ENCODE results near the gene SHOC2.

SHOC2 gene

DNA sequence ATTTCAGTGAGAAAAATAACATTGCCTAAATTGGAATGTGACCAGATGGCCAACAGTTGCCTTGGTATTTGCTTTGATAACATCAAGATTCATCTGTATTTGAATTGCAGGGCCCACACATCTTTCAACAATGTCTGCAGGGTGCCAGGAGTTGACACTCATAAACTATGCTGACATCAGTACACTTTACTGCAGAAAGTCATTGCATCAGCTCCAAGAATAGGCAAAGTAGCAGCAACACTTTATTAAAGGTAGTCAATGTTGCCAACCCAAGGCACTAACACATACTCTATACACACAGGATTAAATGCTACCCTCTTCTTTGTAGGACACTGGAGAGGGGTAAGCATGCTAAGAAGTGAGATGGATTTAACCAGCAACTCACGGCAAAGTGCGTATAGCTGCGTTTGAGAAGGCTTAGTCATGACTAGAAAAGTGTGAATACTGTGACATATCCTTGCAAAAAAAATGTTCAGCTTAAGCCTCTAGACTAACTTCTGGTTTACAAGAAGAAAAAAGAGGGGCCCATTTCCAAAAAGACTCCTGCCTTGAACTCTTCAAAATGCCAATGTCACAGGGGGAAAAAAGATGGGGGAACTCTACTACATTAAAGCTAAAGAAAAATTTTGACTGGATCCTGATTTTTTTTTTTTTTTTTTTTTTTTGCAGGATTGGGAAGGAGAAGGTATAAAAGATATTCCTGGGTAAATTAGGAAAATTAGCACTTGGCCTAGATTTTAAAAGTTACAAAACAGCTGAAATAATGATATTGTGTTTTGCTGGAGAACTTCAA lies 2.7 kb upstream of the SHOC2 start:
- peak; percentile 20 for DNase-seq (ENCODE audit: low read depth)
- no peak overlapping the region for H3K4me3 ChIP-seq (ENCODE audit: low read depth, low read length)
- TF ChIP-seq, protein P1, sequence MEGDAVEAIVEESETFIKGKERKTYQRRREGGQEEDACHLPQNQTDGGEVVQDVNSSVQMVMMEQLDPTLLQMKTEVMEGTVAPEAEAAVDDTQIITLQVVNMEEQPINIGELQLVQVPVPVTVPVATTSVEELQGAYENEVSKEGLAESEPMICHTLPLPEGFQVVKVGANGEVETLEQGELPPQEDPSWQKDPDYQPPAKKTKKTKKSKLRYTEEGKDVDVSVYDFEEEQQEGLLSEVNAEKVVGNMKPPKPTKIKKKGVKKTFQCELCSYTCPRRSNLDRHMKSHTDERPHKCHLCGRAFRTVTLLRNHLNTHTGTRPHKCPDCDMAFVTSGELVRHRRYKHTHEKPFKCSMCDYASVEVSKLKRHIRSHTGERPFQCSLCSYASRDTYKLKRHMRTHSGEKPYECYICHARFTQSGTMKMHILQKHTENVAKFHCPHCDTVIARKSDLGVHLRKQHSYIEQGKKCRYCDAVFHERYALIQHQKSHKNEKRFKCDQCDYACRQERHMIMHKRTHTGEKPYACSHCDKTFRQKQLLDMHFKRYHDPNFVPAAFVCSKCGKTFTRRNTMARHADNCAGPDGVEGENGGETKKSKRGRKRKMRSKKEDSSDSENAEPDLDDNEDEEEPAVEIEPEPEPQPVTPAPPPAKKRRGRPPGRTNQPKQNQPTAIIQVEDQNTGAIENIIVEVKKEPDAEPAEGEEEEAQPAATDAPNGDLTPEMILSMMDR (IDR thresholded peaks at IDR 0.05; ENCODE audit: low read depth, low read length), result no peak
- no peak for TF ChIP-seq POLR2A (IDR thresholded peaks at IDR 0.05; ENCODE audit: extremely low read depth, insufficient read length)
- TF ChIP-seq, protein P2, sequence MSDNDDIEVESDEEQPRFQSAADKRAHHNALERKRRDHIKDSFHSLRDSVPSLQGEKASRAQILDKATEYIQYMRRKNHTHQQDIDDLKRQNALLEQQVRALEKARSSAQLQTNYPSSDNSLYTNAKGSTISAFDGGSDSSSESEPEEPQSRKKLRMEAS (IDR thresholded peaks at IDR 0.05; ENCODE audit: low read depth, low read length), result no peak
- no peak for TF ChIP-seq MYC (IDR thresholded peaks at IDR 0.05; ENCODE audit: low read depth, low read length)

DNA sequence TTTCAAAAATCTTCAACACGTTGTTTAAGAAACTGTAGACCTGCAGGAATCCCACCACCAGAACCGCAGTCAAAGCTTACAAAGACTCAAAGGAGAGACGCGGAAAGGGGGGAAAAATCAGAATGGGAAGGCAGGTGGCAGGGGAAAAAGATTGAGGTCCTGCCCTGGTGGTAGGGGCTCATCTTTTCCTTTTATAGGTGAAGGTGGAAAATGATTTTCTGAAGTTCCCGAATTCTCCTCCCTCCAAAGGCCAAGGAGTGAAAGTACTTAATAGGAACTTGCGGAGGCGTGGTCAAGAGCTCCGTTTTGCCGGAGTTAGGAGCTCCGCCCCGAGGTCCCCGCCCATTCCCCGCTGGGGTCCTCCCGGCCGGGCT lies 1.1 kb upstream of the SHOC2 start:
- peak overlapping the region; percentile 96 for H3K4me3 ChIP-seq (ENCODE audit: low read depth, low read length)
- TF ChIP-seq POLR2A (IDR thresholded peaks at IDR 0.05; ENCODE audit: extremely low read depth, insufficient read length), result no peak
- TF ChIP-seq, protein P1 (IDR thresholded peaks at IDR 0.05; ENCODE audit: low read depth, low read length), result no peak
- TF ChIP-seq, protein P2 (IDR thresholded peaks at IDR 0.05; ENCODE audit: low read depth, low read length), result no peak
- no peak for TF ChIP-seq MYC (IDR thresholded peaks at IDR 0.05; ENCODE audit: low read depth, low read length)
- peak; percentile 98 for DNase-seq (ENCODE audit: low read depth)

DNA sequence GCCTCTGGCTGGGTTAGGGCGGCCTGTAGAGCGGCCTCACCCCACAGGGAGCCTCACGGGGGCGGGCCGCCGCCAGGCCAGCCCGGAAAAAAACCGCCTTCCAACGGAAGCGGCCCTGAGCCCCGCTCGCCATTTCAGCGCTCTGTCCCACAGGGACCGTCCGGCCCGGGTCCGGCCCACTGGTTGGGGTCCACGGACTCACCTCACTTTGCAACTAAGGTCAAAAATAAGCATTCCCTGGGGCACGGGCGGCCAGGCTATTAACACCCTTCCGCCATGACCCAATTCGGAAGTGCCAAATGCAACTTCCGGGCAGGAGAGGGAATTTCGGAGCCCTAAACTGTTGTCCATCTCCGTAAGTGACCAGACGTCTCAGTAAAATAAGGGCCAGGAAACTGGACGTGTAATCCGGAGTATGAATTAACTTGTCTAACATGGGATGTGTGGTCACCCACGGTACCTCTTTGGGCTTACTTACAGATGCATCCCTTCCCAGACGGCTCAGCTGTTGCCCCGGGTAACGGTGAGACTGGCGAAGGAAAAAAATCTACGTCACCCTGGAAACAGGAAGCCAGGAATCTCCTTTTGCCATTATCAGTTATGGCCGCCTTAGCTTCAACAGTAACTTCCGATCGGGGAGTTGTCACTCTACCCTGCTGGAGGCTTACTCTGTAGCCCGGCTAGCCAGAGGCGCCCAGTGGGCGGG lies 608 bp upstream of the SHOC2 start, which contains the start of gene BBIP1:
Gene BBIP1 (minus strand): TSS at position 538 of the 706 bp plus-strand sequence. CDS start 1,023 bp downstream, outside the sequence.
- DNase-seq (ENCODE audit: low read depth), result peak; percentile 100
- H3K4me3 ChIP-seq (ENCODE audit: low read depth, low read length), result peak within 1 kb of the TSS; percentile 98
- peak; percentile 74 for TF ChIP-seq POLR2A (IDR thresholded peaks at IDR 0.05; ENCODE audit: extremely low read depth, insufficient read length)
- TF ChIP-seq, protein P2 (IDR thresholded peaks at IDR 0.05; ENCODE audit: low read depth, low read length), result 0 out of 2 replicates have a peak, but pooled peaks have one; percentile 35
- TF ChIP-seq, protein P1 (IDR thresholded peaks at IDR 0.05; ENCODE audit: low read depth, low read length), result no peak
- no peak for TF ChIP-seq MYC (IDR thresholded peaks at IDR 0.05; ENCODE audit: low read depth, low read length)

DNA sequence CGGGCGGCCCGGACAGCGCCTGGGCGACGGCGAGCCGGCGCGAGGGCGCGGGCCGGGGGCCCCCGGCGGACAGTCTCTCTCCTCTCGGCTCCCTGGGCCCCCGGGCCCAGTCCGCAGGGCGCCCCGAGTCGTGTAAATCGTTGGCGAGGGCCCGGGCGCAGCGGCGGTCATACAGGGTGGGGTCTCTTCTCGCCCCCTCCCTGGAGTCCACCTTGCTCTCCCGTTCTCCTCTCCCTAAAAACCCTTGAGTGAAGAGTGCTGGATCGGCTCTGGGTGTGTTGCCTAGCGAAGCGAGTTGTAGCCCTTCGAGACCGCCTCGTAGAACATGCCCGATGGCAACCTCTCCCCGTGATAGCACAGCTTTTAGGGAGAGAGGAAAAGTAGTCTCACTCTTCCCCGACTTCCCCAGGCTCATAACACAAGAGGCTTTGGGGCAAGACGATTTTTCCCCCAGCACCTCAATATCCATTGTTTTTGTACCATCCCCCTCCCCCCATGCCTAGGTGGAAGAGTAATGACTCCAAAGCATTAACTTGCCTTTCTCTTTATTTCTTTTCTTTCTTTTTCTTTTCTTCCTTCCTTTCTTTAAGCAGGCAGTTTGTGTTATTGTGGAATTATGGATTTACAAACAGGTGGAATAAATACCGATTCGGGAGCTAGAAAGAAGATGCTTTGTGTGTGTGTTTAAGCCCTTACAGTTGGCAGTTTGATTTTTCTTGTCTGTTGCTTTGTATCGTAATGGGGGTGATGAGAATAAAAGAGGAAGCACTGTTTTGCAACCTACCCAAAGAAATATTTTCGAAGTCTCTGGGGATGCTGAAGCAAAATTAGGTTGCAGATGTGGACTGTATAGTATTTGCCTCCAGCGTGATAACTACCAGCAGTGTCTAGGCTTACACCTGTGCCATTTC lies 822 bp downstream of the SHOC2 start:
- DNase-seq (ENCODE audit: low read depth), result peak; percentile 94

More for the DNA sequence above, 822 bp downstream of the SHOC2 start:
- peak; percentile 80 for TF ChIP-seq MYC (IDR thresholded peaks at IDR 0.05; ENCODE audit: low read depth, low read length)
- TF ChIP-seq, protein P1 (IDR thresholded peaks at IDR 0.05; ENCODE audit: low read depth, low read length), result no peak
- TF ChIP-seq, protein P2 (IDR thresholded peaks at IDR 0.05; ENCODE audit: low read depth, low read length), result peak; percentile 67; the same call in 1 of the 2 replicates
- peak; percentile 51 for TF ChIP-seq POLR2A (IDR thresholded peaks at IDR 0.05; ENCODE audit: extremely low read depth, insufficient read length)
- peak overlapping the region; percentile 98 for H3K4me3 ChIP-seq (ENCODE audit: low read depth, low read length)
